H9 (cell line): ENCODE results near the gene ILF2. TPM values are rescaled to one million over a fixed set of nuclear protein-coding genes. Genes with fewer than 3 reads are reported as not detected.

ENCODE experiments used
- DNase-seq: peaks from one replicate; pipeline ENCODE4 v3.0.0-alpha.2; 2017
- H2AFZ ChIP-seq: one replicate; pipeline ENCODE4 v1.6.1; 2013; ENCODE audit warnings: mild to moderate bottlenecking, low read length, control low read depth, moderate library complexity
- H2AK5ac ChIP-seq: 2 replicates; pipeline ENCODE4 v1.6.1; 2013; ENCODE audit warnings: low read length, control low read depth, mixed read lengths; ENCODE audit not compliant: insufficient read length
- H2BK120ac ChIP-seq: one replicate; pipeline ENCODE4 v1.6.1; 2013; ENCODE audit warnings: low read depth, mild to moderate bottlenecking, low read length, control low read depth, inconsistent platforms; ENCODE audit not compliant: poor library complexity, severe bottlenecking
- H2BK12ac ChIP-seq: 2 replicates; pipeline ENCODE4 v1.6.1; 2013; ENCODE audit warnings: low read length, control low read depth, mixed read lengths, low read depth; ENCODE audit not compliant: insufficient read length
- H2BK15ac ChIP-seq: 2 replicates; pipeline ENCODE4 v1.6.1; 2013; ENCODE audit warnings: low read depth, low read length, control low read depth
- H2BK20ac ChIP-seq: one replicate; pipeline ENCODE4 v1.6.1; 2013; ENCODE audit warnings: low read depth, mild to moderate bottlenecking, low read length, control low read depth, inconsistent platforms; ENCODE audit not compliant: poor library complexity, severe bottlenecking
- H2BK5ac ChIP-seq: 2 replicates; pipeline ENCODE4 v1.6.1; 2013; ENCODE audit warnings: low read length, control low read depth, mixed read lengths; ENCODE audit not compliant: insufficient read length
- H3K14ac ChIP-seq: 2 replicates; pipeline ENCODE4 v1.6.1; 2013; ENCODE audit warnings: low read length, control low read depth; ENCODE audit not compliant: insufficient read depth
- H3K18ac ChIP-seq: 2 replicates; pipeline ENCODE4 v1.6.1; 2013; ENCODE audit warnings: low read depth, mild to moderate bottlenecking, mixed read lengths, low read length, control low read depth; ENCODE audit not compliant: insufficient read length
- H3K23ac ChIP-seq: 2 replicates; pipeline ENCODE4 v1.6.1; 2013; ENCODE audit warnings: low read length, control low read depth, mixed read lengths, low read depth; ENCODE audit not compliant: insufficient read length
- H3K23me2 ChIP-seq: 2 replicates; pipeline ENCODE4 v1.6.1; 2013; ENCODE audit warnings: low read depth, mild to moderate bottlenecking, mixed read lengths, low read length, control low read depth; ENCODE audit not compliant: insufficient read length, poor library complexity, severe bottlenecking
- H3K27ac ChIP-seq: 2 replicates; pipeline ENCODE4 v1.5.1; 2013; ENCODE audit warnings: low read length, control low read depth, mixed read lengths, low read depth; ENCODE audit not compliant: insufficient read length
- H3K27me3 ChIP-seq: 2 replicates; pipeline ENCODE4 v1.6.1; 2013; ENCODE audit warnings: low read length, control low read depth, inconsistent platforms; ENCODE audit not compliant: insufficient read depth
- H3K4ac ChIP-seq: 2 replicates; pipeline ENCODE4 v1.6.1; 2013; ENCODE audit warnings: low read depth, mild to moderate bottlenecking, control low read depth, inconsistent platforms, low read length, moderate library complexity
- H3K4me1 ChIP-seq: 2 replicates; pipeline ENCODE4 v1.6.1; 2013; ENCODE audit warnings: low read length, control low read depth, inconsistent platforms; ENCODE audit not compliant: insufficient read depth
- H3K4me2 ChIP-seq: 2 replicates; pipeline ENCODE4 v1.6.1; 2013; ENCODE audit warnings: low read length, control low read depth, mixed read lengths; ENCODE audit not compliant: insufficient read length, insufficient read depth
- H3K56ac ChIP-seq: 2 replicates; pipeline ENCODE4 v1.6.1; 2013; ENCODE audit warnings: low read depth, mild to moderate bottlenecking, mixed read lengths, low read length, control low read depth; ENCODE audit not compliant: insufficient read length
- H3K79me1 ChIP-seq: 2 replicates; pipeline ENCODE4 v1.6.1; 2013; ENCODE audit warnings: low read depth, mild to moderate bottlenecking, moderate library complexity, low read length, control low read depth, inconsistent platforms; ENCODE audit not compliant: insufficient read depth, poor library complexity, severe bottlenecking
- H3K79me2 ChIP-seq: 2 replicates; pipeline ENCODE4 v1.6.1; 2013; ENCODE audit warnings: low read length, control low read depth, inconsistent platforms; ENCODE audit not compliant: insufficient read depth
- H3K9ac ChIP-seq: 2 replicates; pipeline ENCODE4 v1.6.1; 2013; ENCODE audit warnings: low read length, control low read depth, mixed read lengths; ENCODE audit not compliant: insufficient read length; ENCODE audit errors: extremely low read depth
- H3K9me3 ChIP-seq: one replicate; pipeline ENCODE4 v1.6.1; 2013; ENCODE audit warnings: low read depth, low read length, inconsistent platforms; ENCODE audit not compliant: control insufficient read depth
- H3T11ph ChIP-seq: one replicate; pipeline ENCODE4 v1.6.1; 2013; ENCODE audit warnings: mild to moderate bottlenecking, low read length, control low read depth, inconsistent platforms
- H4K20me1 ChIP-seq: one replicate; pipeline ENCODE4 v1.6.1; 2013; ENCODE audit not compliant: control insufficient read depth, insufficient read length, insufficient read depth
- H4K5ac ChIP-seq: 2 replicates; pipeline ENCODE4 v1.6.1; 2013; ENCODE audit warnings: low read depth, mild to moderate bottlenecking, mixed read lengths, low read length, control low read depth; ENCODE audit not compliant: insufficient read length
- H4K8ac ChIP-seq: replicated peaks from 2 replicates; pipeline ENCODE4 v1.6.1; 2013; ENCODE audit warnings: low read length, control low read depth, mixed read lengths, low read depth; ENCODE audit not compliant: insufficient read length
- H4K91ac ChIP-seq: 2 replicates; pipeline ENCODE4 v1.6.1; 2013; ENCODE audit warnings: low read depth, mild to moderate bottlenecking, moderate library complexity, mixed read lengths, low read length, control low read depth; ENCODE audit not compliant: insufficient read length
- H3K27ac Mint-ChIP-seq, 3 experiments: 2 replicates in 2 of 3; 3 replicates in 1 of 3; pipeline ENCODE4 v1.8.0; 2020 to 2021; ENCODE audit warnings: mixed read lengths in 3 of 3, mild to moderate bottlenecking in 1 of 3, moderate library complexity in 1 of 3
- H3K27me3 Mint-ChIP-seq: 2 replicates; pipeline ENCODE4 v1.8.0; 2021; ENCODE audit warnings: low read depth, mild to moderate bottlenecking, moderate library complexity, mixed read lengths
- H3K36me3 Mint-ChIP-seq, 3 experiments: 2 replicates in 2 of 3; 3 replicates in 1 of 3; pipeline ENCODE4 v1.8.0; 2020 to 2021; ENCODE audit warnings: low read depth in 3 of 3, mixed read lengths in 3 of 3; ENCODE audit not compliant: insufficient read depth in 1 of 3
- H3K4me1 Mint-ChIP-seq, 2 experiments: 2 replicates each; pipeline ENCODE4 v1.8.0; 2020; ENCODE audit warnings: mixed read lengths in 2 of 2
- H3K4me3 Mint-ChIP-seq, 2 experiments: 2 replicates in 1 of 2; 3 replicates in 1 of 2; pipeline ENCODE4 v1.8.0; 2020 to 2021; ENCODE audit warnings: mild to moderate bottlenecking in 2 of 2, mixed read lengths in 2 of 2, moderate library complexity in 1 of 2
- H3K9me3 Mint-ChIP-seq, 2 experiments: 2 replicates in 1 of 2; 3 replicates in 1 of 2; pipeline ENCODE4 v1.8.0; 2020; ENCODE audit warnings: mild to moderate bottlenecking in 2 of 2, mixed read lengths in 2 of 2, moderate library complexity in 1 of 2
- WGBS: extraction: QIAGEN DNeasy Blood & Tissue Kit; methylation state at CpG from one replicate; pipeline ENCODE4 v1.1.7; 2013; ENCODE audit warnings: missing lambda C conversion rate, low lambda C conversion rate, mixed read lengths; ENCODE audit not compliant: insufficient read length; ENCODE audit errors: extremely low coverage; 5-methylcytosine and 5-hydroxymethylcytosine counted together
- total RNA-seq: library from RNA; stranded (reverse); gene quantifications from 2 replicates; pipeline ENCODE4 v1.2.1, GENCODE V29; 2021
- TF ChIP-seq, protein P1 (sequence below): fragments of 200-600 bp; sonication (generic); conservative IDR thresholded peaks from 3 replicates; pipeline ENCODE4 v1.8.0; 2021; ENCODE audit warnings: antibody characterized with exemption, mild to moderate bottlenecking

ILF2 gene
- total RNA-seq, 1 experiment from 2014 or later: 357 TPM

- peak overlapping the region; percentile 81 for H3K9ac ChIP-seq
- H3K27me3 Mint-ChIP-seq: no peaks in the 10 kb centered on the region
- peak overlapping the region; percentile 15 to 90 (median 44); a peak in 6 of 7 replicates for H3K27ac Mint-ChIP-seq
- no peaks in the 10 kb centered on the region for H3K9me3 ChIP-seq
- no peaks in the 10 kb centered on the region for H3K27me3 ChIP-seq
- no peak overlapping the region for H4K5ac ChIP-seq
- H3K9me3 Mint-ChIP-seq: no peaks in the 10 kb centered on the region; a peak in 1 of 5 replicates
- 0 out of 2 replicates have a peak, but pooled peaks cover 2% of the 10 kb centered on the region for H3K4me1 ChIP-seq
- no peak for DNase-seq
- peaks cover 5% of the 10 kb centered on the region for H3K23me2 ChIP-seq
- no peak overlapping the region for H3T11ph ChIP-seq
- H3K4me1 Mint-ChIP-seq: peaks cover 9% of the 10 kb centered on the region in 2 experiments
- H3K4me2 ChIP-seq: peak overlapping the region; percentile 94
- no peak overlapping the region for H3K27ac ChIP-seq
- H3K79me1 ChIP-seq: peaks cover 5% of the 10 kb centered on the region
- H3K79me2 ChIP-seq: no peaks in the 10 kb centered on the region; the same call in 1 of the 2 replicates
- H2BK15ac ChIP-seq: no peak overlapping the region
- no peak overlapping the region for H2AK5ac ChIP-seq
- TF ChIP-seq, protein P1, sequence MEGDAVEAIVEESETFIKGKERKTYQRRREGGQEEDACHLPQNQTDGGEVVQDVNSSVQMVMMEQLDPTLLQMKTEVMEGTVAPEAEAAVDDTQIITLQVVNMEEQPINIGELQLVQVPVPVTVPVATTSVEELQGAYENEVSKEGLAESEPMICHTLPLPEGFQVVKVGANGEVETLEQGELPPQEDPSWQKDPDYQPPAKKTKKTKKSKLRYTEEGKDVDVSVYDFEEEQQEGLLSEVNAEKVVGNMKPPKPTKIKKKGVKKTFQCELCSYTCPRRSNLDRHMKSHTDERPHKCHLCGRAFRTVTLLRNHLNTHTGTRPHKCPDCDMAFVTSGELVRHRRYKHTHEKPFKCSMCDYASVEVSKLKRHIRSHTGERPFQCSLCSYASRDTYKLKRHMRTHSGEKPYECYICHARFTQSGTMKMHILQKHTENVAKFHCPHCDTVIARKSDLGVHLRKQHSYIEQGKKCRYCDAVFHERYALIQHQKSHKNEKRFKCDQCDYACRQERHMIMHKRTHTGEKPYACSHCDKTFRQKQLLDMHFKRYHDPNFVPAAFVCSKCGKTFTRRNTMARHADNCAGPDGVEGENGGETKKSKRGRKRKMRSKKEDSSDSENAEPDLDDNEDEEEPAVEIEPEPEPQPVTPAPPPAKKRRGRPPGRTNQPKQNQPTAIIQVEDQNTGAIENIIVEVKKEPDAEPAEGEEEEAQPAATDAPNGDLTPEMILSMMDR: no peak
- no peak overlapping the region for H2AFZ ChIP-seq
- peaks cover 18 to 40% (median 26%) of the 10 kb centered on the region in 3 experiments for H3K36me3 Mint-ChIP-seq
- H2BK5ac ChIP-seq: no peak overlapping the region
- no peaks in the 10 kb centered on the region for H4K20me1 ChIP-seq
- peak overlapping the region; percentile 40; the same call in 1 of the 2 replicates for H3K14ac ChIP-seq
- H4K8ac ChIP-seq: no peak overlapping the region
- peak overlapping the region; percentile 94 to 95 for H3K4me3 Mint-ChIP-seq
- no peak overlapping the region for H3K23ac ChIP-seq
- no peak overlapping the region for H3K4ac ChIP-seq
- H2BK120ac ChIP-seq: no peak overlapping the region
- H2BK12ac ChIP-seq: no peak overlapping the region
- H2BK20ac ChIP-seq: no peak overlapping the region
- H4K91ac ChIP-seq: no peak overlapping the region
- no CpG with 5 or more reads among the region's 8 CpGs for WGBS
- no peak overlapping the region for H3K18ac ChIP-seq
- H3K56ac ChIP-seq: no peak overlapping the region
Observed at GRCh38 chr1:153659175-153659534, 11.6 kb downstream of the ILF2 start.
